ENCODE data around the gene CEP41.

The CEP41 gene

DNA sequence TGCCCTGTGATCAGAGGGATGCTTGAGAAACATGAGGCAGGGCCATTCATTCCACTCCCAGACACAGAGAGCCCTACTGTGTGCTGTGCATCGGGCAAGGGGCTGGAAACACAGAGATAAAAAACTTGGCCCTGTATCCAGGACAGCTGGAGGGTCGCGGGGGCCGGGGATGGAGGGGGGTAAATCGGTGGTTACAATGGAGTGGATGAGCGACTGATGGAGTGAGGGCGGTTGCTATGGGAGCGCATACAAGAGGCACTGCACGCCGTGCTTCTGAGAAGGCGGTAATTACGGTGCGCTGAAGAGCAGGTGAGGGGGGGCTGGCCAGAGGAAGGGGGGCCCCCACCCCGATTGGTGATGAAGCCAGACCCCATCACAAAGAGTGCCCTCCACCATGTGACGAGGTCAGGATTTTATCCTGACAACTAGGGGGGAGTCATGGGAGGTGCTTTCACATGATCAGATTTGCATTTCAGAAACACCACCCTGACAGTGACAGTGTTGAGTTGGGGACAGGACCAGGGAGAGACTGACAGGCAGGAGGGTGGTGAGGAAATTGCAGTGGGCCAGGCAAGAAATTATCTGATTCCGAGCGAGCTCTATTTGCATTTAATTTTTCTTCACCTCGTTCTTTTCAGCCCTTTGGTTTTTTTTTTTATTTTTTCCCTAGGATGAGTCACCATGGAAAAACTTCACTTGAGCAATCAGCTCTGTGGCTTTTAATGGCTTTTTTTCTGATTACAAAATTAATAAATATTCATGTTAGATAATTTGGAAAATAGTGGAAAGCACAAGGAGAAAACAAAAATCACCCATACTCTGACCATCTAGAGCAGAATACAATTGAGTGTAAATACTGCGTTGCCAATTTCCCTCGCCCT is 88.4 kb downstream of the CEP41 start:
- Histone ChIP-seq H3K79me2 (ENCODE audit: insufficient read depth, low read length) (no peaks in the 10 kb centered on the region), H3K4me1 (ENCODE audit: insufficient read depth, low read length, severe bottlenecking) (peaks cover 61% of the 10 kb centered on the region), H3K4me3 (ENCODE audit: low read depth, low read length, poor library complexity, severe bottlenecking) (no peak overlapping the region), H4K20me1 (ENCODE audit: insufficient read depth, low read length) (no peaks in the 10 kb centered on the region), H3K27me3 (ENCODE audit: insufficient read depth, low read length) (no peaks in the 10 kb centered on the region), H3K36me3 (ENCODE audit: insufficient read depth, low read length) (no peaks in the 10 kb centered on the region), H3K9me2 (ENCODE audit: low read depth, low read length) (no peaks in the 10 kb centered on the region), H2AFZ (ENCODE audit: low read length) (no peak overlapping the region), H3K9ac (ENCODE audit: low read length) (peak overlapping the region; percentile 38; the same call in 1 of the 2 replicates), H3K27ac (ENCODE audit: low read depth, low read length, poor library complexity, severe bottlenecking) (peak overlapping the region; percentile 57), H3K4me2 (ENCODE audit: low read length) (peak overlapping the region; percentile 42; the same call in 1 of the 2 replicates), H3K9me3 (ENCODE audit: low read length) (no peaks in the 10 kb centered on the region), H3F3A (ENCODE audit: insufficient read depth, low read length) (no peaks in the 10 kb centered on the region)
- TF ChIP-seq EZH2 (IDR thresholded peaks at IDR 0.05; ENCODE audit: borderline replicate concordance, low read length), result no peak
- TF ChIP-seq, protein P1, sequence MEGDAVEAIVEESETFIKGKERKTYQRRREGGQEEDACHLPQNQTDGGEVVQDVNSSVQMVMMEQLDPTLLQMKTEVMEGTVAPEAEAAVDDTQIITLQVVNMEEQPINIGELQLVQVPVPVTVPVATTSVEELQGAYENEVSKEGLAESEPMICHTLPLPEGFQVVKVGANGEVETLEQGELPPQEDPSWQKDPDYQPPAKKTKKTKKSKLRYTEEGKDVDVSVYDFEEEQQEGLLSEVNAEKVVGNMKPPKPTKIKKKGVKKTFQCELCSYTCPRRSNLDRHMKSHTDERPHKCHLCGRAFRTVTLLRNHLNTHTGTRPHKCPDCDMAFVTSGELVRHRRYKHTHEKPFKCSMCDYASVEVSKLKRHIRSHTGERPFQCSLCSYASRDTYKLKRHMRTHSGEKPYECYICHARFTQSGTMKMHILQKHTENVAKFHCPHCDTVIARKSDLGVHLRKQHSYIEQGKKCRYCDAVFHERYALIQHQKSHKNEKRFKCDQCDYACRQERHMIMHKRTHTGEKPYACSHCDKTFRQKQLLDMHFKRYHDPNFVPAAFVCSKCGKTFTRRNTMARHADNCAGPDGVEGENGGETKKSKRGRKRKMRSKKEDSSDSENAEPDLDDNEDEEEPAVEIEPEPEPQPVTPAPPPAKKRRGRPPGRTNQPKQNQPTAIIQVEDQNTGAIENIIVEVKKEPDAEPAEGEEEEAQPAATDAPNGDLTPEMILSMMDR (IDR thresholded peaks at IDR 0.05; ENCODE audit: low read length), result no peak

DNA sequence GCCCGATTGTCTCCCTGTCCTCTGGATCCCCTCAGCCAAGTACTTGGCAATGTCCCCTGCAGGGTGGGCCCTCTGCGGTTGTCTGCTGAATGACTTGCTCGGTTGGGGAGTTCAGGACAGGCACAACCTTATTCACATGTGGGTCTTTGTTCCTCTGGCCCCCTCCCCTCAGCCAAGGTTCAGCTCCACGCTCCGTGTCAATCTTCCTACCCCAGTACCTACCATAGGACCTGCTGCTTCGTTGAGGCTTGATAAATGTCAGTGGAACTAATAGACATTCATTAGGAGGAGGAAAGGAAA is 89.1 kb downstream of the CEP41 start:
- Histone ChIP-seq H3K4me2 (ENCODE audit: low read length) (peak overlapping the region; percentile 42; the same call in 1 of the 2 replicates), H3K9me2 (ENCODE audit: low read depth, low read length) (no peaks in the 10 kb centered on the region), H3K27me3 (ENCODE audit: insufficient read depth, low read length) (no peaks in the 10 kb centered on the region), H3K9me3 (ENCODE audit: low read length) (no peaks in the 10 kb centered on the region), H3K79me2 (ENCODE audit: insufficient read depth, low read length) (no peaks in the 10 kb centered on the region), H2AFZ (ENCODE audit: low read length) (no peak overlapping the region), H3K4me1 (ENCODE audit: insufficient read depth, low read length, severe bottlenecking) (peaks cover 57% of the 10 kb centered on the region), H3K9ac (ENCODE audit: low read length) (peak overlapping the region; percentile 38; the same call in 1 of the 2 replicates), H3K4me3 (ENCODE audit: low read depth, low read length, poor library complexity, severe bottlenecking) (no peak overlapping the region), H3K27ac (ENCODE audit: low read depth, low read length, poor library complexity, severe bottlenecking) (peak overlapping the region; percentile 57), H4K20me1 (ENCODE audit: insufficient read depth, low read length) (no peaks in the 10 kb centered on the region), H3K36me3 (ENCODE audit: insufficient read depth, low read length) (no peaks in the 10 kb centered on the region), H3F3A (ENCODE audit: insufficient read depth, low read length) (no peaks in the 10 kb centered on the region)
- TF ChIP-seq, protein P1 (IDR thresholded peaks at IDR 0.05; ENCODE audit: low read length), result no peak
- TF ChIP-seq EZH2 (IDR thresholded peaks at IDR 0.05; ENCODE audit: borderline replicate concordance, low read length), result no peak

DNA sequence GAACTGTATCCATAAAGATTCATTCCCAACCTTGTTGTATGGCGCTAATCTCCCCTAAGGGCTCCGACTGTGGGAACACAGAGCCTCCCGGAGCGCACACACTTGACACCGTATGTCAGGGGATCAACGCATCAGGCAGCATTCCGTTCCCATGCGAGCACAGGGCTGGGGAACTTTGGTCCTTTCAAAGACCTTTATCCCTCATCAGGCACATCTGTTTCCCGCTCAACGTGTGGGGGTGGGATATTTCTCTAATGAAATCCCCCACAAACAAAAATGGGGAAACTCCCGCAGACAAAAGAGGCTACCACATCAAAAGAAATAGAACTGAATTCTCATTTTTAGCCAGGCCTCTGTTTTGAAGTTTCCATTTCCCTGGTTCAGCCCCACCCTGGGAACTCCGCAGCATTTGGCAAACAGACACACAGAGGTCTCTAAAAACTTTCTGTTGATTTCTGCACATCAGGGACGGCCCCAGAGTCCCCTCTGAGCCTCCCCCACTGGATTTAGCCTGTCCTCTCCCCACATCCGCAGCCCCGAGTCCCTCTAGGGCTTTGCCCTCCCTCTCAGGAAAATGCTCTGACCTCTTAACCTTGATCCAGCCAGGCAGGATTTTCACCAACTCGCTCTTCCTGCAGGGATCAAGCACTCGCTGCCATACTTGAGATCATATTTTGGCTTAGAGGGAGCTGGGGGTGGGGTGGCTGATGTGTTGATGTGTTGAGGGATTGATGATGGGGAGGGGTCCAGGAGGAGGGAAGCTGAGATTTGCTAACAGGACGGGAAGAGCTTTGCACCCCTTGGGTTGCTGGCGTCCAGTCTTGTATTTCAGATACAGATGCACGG is 89.6 kb downstream of the CEP41 start:
- no peaks in the 10 kb centered on the region for H4K20me1 ChIP-seq (ENCODE audit: insufficient read depth, low read length)
- H3F3A ChIP-seq (ENCODE audit: insufficient read depth, low read length), result no peaks in the 10 kb centered on the region
- H3K27ac ChIP-seq (ENCODE audit: low read depth, low read length, poor library complexity, severe bottlenecking), result peak overlapping the region; percentile 57
- peak overlapping the region; percentile 42 for H3K4me2 ChIP-seq (ENCODE audit: low read length)
- peak overlapping the region; percentile 2 for H3K4me3 ChIP-seq (ENCODE audit: low read depth, low read length, poor library complexity, severe bottlenecking)
- H3K4me1 ChIP-seq (ENCODE audit: insufficient read depth, low read length, severe bottlenecking), result peaks cover 52% of the 10 kb centered on the region
- TF ChIP-seq EZH2 (IDR thresholded peaks at IDR 0.05; ENCODE audit: borderline replicate concordance, low read length), result no peak
- no peaks in the 10 kb centered on the region for H3K36me3 ChIP-seq (ENCODE audit: insufficient read depth, low read length)
- no peaks in the 10 kb centered on the region for H3K9me2 ChIP-seq (ENCODE audit: low read depth, low read length)
- H2AFZ ChIP-seq (ENCODE audit: low read length), result no peak overlapping the region
- H3K9me3 ChIP-seq (ENCODE audit: low read length), result no peaks in the 10 kb centered on the region
- no peaks in the 10 kb centered on the region for H3K79me2 ChIP-seq (ENCODE audit: insufficient read depth, low read length)
- peak overlapping the region; percentile 38; the same call in 1 of the 2 replicates for H3K9ac ChIP-seq (ENCODE audit: low read length)
- no peaks in the 10 kb centered on the region for H3K27me3 ChIP-seq (ENCODE audit: insufficient read depth, low read length)

Data from OCI-LY1 (cell line).